Stimulated activated CD4-positive, alpha-beta T cell treated with anti-CD3 and anti-CD28 coated beads, Interleukin-2, amount 100 ng/mL, for 24 hours (primary cell): ENCODE measurements around the gene MAML1.
A peak's percentile ranks its signal among the peaks of the same experiment; 100 is the strongest.
"Not testable (repeated sequence)": the region's sequence is repeated elsewhere in the genome, so short reads cannot be mapped to it uniquely, and the experiment has no call there.

Experiments
- DNase-seq, 2 donors: peaks; one replicate each; pipeline ENCODE4 v3.0.0-alpha.2; 2020

Gene MAML1

DNA sequence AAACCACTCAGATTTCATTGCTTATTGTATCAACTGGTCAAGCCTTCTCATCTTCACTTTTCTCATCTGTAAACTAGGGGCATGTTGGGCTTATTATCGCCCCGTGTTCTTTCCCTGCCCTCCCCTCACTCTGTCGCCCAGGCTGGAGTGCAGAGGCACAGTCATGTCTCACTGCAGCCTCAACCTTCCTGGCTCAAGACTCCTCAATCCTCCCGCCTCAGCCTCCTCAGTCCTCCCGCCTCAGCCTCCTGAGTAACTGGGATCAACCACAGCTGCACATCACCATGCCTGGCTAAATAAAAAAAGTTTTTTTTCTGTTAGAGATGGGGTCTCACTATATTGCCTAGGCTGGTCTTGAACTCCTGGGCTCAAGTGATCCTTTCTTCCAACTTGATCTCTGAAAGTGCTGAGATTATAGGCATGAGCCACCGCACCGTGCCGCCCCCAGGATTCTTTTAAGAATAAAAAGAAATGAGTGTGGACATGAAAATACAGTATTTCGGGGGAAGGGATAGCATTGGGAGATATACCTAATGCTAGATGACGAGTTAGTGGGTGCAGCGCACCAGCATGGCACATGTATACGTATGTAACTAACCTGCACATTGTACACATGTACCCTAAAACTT, 2.0 kb downstream of the MAML1 start:
- no peak for DNase-seq

DNA sequence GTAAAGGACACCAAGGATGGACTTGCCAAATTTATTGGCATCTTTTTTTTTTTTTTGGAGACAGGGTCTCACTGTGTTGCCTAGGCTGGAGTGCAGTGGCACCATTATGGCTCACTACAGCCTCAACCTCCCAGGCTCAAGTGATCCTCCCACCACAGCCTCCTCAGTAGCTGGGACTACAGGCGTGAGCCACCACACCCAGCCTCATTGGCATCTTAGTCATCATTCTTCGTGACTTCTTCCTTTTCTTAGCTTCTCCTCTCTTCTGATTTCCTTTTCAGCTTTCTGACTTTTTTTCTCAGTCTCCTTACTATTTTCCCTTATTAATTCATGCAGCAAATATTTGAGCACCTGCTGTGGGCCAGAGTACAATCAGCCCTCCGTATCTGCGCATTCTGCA, 6.1 kb downstream of the MAML1 start:
- no peak for DNase-seq

DNA sequence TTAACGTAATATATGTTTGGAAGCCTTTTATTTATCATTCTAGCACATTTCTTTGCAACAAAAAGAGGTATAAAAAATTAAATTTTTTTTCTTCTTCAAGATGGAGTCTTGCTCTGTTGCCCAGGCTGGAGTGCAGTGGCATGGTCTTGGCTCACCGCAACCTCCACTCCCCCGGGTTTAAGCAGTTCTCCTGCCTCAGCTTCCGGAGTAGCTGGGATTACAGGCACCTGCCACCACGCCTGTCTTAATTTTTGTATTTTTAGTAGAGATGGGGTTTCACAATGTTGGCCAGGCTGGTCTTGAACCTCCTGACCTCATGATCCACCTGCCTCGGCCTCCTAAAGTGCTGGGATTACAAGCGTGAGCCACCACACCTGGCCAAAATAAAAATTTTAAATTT, 11.5 kb downstream of the MAML1 start:
- not testable (repeated sequence) for DNase-seq

DNA sequence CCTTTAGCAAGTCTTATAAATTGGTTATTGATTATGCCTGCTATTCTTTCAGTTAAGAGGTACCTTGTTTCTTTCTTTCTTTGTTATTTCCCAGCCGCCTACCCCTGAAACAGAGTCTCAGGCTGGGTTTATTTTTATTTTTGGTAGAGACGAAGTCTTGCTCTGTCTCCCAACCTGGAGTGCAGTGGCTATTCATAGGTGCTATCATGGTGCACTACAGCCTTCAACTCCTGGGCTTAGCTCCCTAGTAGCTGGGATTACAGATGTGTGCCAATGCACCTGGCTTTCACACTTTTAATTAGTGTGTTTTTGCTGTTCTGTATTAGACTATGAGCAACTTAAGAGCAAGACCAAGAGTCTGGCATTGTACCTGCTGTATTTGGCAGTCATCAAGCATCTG, 14.2 kb downstream of the MAML1 start:
- DNase-seq: no peak

DNA sequence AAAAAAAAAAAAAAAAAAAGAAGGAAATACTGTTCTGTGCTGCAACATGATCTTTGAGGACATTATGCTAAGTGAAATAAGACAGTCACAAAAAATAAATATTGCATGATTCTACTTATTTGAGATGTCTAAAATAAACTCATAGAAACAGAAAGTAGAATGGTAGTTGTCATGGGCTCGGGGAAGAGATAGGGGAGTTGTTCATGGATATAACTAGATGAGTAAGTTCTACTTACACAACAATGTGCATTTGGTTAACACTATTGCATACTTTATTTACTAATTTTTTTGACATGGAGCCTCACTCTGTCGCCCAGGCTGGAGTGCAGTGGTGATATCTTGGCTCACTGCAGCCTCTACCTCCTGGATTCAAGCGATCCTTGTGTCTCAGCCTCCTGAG, 15.2 kb downstream of the MAML1 start:
- DNase-seq: no peak

DNA sequence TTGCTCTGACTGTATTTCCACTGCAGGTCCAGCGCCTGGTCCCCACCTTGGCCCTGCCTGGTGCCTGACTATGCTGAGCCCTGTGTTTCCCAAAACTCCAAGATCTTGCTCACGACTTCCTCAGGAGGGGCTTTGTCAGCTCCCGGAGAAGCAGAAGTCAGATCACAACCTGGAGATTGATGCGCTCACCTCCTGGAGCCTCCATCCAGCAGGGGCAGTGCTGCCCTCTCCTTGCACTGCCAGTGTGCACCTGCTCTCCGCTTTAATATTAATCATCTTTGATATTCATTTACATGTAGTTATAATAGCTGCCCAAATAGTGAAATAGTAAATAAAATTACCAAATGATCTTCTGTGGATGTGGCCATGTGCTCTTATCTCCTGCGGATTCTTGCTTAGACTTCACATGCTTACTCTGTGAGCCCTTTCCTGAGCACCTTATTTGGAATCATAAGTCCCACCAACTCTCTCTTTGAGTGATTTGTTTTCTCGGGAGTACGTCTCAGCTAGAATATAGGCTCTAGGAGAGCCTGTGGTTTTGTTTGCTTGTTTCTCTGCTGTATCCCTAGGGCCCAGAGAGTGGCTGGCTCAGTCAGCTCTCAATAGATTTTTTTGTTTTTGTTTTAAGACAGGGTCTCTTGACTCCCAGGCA, 17.4 kb downstream of the MAML1 start:
- no peak for DNase-seq

DNA sequence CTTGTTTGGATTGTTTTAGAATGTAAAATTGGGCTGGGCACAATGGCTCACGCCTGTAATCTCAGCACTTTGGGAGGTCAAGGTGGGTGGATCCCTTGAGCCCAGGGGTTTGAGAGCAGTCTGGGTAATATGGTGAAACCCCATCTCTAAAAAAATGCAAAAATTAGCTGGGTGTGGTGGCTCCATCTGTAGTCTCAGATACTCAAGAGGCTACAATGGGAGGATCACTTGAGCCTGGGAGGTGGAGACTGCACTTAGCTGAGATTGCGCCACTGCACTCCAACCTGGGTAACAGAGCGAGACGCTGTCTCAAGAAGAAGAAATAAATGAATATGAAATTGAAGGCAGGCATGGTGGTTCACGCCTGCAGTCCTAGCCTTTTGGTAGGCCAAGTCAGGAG, 21.3 kb downstream of the MAML1 start:
- DNase-seq: no peak

DNA sequence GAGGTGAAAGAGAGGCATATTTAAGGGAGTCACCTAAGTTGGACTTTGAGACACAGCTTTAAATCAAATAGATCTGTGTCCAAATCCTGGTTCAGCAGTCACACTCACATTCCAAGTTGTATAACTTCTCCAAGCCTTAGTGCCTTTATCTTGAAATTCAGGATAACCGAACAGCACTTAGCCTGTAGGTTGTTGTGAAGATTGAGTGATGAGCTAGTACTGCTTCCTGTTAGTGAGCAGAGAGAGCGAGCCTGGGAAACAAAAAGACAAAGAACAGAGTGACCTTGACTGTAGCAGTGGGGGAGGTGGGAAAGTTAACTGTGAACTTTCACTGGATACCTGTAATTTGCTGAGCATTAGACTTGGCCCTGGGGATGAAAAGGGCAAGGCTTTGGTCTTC, 22.4 kb downstream of the MAML1 start:
- DNase-seq: no peak

DNA sequence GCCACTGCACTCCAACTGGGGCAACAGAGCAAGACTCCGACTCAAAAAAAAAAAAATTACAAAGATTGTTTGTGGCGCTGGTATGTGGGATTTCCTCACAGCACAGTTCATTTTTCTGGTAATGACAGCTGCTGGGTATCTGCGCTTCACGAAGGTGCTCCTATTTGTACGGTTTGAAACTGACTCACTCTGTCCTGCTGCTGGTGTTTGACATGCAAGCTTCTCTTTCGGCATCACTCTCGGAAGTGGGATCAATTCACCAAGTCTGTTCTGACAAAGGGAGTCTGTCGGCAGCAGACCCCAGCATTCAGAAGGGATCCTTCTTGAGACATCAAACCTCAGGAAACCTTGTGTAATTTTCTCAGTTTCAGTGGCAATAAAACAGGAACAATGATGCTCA, 26.3 kb downstream of the MAML1 start:
- DNase-seq: no peak

DNA sequence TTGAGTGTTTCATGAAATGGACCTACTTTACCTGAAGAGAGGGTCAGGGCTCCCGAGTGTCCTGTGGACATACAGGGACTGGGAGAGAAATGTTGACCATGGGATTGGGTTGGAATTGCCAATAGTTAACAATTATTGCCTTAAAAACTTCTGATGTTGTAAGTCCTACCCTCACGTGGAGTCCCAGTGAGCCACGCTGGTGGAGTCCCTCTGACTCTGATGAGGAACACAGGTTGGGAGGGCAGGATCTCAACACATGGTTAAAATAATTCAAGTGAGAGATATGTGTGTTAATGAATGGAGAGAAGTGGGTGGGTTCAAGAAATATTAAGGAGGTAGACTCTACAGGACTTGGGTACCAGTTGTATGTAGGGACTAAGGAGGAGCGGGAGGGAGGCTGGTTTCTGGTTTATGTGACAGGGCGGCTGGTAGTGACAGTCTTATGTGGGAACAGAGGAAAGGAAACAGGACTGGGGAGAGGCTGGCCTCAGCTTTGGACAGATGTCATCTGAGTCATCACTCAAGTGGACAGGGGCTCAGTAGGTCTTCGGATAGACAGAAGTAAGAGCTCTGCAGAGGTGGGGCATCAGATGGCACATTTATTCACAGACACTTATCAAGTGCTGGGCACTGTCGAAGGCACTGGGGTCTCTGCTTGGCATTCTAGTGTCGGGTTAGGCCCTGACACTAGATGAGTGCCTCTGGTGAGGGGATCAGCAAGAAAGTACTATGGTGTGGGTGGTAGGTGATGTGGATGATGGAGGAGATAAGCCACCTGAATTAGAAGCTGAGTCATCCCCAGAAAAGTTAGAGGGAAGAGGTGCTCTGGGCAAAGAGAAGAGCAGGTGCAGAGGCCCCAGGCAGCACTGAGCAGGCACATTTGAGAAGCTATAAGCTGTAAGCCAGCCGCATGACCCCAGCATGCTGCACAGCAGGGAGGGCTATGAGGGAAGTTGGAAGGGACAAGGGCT, 27.2 kb downstream of the MAML1 start:
- DNase-seq: peak; percentile 20 to 35

DNA sequence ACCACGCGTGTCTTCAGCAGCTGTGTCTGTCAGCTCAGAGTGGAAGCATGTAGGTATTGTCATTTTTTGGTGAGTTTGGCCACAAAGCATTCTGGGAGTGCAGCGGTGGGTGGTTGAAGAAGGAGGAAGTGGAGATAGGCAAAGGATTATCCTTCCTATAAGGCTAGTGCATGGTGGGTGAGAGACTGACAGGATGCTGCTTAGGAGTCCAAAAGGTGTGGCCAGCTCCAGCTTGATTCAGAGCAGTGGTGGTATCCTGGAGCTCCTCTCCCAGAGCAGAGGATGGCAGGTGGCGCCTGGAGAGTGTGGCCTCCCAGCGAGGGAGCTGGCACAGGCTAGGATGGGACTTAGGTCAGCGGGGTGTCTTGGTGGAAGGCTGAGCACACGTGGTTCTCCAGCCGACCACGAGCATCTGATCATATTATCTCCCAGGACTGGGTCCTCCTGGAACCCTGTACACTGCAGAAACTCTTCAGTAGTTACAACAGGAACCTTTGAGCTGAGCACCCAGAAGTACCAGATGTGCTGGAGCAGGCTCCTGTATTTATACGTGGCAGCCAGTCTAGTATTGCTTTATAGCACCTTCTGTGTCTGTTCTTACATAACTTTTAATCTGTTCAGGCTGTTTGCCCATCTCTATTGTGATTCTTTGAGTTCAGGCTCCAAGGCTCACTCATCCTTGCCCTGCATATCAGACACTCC, 29.6 kb downstream of the MAML1 start:
- DNase-seq: no peak

DNA sequence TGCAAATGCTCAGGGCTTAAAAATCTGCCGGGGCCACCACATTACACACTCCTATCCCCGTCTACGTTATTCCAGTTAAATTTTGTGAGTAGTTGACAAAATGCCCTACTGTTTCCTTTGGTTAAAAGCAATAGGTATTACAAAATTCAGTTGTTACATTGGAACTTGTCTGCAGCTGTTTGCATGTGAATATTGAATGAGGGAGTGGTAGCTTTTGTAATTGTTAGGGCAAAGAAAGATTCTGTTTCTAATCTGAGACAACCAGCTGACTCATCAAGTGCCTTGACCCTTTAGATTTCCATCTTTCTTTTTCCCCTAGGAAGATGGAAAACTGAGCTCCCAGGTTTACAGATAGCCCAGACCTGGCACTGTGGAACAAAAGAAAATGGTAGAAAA, 30.2 kb downstream of the MAML1 start:
- no peak for DNase-seq

DNA sequence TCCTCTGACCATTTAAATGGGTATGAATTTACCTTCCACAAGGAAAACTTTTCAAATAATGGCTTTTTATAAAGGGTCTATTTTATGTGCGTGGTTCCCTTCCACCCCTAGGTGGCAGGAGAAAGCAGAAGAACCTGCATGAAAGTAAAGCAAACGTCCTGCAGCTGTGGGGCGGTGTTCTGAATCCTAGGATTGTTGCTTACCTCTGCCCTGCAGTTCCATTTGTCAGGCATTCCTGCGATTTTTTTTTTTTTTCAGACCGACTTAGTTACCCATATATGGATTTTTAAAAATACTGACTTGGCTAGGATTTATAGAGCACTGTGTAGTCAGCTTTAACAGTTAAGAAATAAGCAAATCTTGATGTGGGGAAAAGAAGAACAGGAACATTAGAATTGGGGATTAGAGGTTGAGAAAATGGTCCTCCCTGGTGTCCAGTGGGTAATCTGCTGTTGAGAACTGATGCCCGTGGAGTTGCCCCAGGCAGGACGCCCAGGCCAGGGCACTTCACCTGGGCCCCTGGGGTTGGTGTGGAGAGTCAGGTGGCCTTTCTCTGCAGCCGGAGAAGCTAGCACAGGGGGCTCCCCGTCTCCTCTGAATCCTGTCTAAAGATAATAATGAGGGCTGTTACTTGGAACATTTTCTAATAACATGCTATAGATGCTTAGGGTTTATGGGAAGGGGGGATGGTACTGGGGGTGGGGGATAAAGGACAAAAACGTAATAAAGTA, 30.8 kb downstream of the MAML1 start:
- peak; percentile 47 to 54 for DNase-seq

DNA sequence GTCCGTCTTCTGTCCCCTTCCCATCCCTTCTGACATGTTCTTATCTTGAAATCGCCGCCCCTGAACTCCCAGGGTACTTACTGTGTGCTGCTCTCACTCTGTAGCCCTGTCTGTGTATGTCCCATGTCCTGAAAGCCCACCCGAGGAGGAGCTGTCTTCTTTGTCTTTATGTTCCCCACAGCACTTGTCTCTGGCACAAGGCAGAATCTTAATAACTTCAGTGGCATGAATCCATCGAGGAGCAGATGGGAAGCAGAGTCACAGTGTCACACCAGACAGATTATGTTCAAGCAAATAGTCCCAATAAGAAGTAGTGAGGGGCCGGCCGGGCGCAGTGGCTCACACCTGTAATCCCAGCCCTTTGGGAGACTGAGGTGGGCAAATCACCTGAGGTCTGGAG, 31.4 kb downstream of the MAML1 start:
- no peak for DNase-seq

DNA sequence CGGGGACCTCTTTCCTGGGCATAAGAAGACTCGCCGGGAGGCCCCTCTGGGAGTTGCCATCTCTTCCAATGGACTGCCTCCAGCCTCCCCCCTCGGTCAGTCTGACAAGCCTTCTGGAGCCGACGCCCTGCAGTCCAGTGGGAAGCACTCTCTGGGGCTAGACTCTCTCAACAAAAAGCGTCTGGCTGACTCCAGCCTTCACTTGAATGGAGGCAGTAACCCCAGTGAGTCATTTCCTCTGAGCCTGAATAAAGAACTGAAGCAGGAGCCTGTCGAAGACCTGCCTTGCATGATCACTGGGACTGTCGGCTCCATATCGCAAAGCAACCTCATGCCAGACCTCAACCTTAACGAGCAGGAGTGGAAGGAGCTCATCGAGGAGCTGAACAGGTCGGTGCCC, 32.8 kb downstream of the MAML1 start:
- DNase-seq: no peak

DNA sequence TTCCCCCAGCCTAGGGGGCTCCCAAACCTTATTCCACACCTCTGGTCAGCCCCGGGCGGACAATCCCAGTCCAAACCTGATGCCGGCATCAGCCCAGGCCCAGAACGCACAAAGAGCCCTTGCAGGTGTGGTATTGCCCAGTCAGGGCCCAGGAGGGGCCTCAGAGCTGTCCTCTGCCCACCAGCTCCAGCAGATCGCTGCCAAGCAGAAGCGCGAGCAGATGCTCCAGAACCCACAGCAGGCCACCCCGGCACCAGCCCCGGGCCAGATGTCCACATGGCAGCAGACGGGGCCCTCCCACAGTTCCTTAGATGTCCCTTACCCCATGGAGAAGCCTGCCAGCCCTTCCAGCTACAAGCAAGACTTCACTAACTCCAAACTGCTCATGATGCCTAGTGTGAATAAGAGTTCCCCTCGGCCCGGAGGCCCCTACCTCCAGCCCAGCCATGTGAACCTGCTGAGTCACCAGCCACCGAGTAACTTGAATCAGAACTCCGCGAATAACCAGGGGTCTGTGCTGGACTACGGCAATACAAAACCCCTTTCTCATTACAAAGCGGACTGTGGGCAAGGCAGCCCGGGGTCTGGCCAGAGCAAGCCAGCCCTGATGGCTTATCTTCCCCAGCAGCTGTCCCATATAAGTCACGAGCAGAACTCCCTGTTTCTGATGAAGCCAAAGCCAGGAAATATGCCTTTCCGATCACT, 33.6 kb downstream of the MAML1 start:
- DNase-seq: no peak

DNA sequence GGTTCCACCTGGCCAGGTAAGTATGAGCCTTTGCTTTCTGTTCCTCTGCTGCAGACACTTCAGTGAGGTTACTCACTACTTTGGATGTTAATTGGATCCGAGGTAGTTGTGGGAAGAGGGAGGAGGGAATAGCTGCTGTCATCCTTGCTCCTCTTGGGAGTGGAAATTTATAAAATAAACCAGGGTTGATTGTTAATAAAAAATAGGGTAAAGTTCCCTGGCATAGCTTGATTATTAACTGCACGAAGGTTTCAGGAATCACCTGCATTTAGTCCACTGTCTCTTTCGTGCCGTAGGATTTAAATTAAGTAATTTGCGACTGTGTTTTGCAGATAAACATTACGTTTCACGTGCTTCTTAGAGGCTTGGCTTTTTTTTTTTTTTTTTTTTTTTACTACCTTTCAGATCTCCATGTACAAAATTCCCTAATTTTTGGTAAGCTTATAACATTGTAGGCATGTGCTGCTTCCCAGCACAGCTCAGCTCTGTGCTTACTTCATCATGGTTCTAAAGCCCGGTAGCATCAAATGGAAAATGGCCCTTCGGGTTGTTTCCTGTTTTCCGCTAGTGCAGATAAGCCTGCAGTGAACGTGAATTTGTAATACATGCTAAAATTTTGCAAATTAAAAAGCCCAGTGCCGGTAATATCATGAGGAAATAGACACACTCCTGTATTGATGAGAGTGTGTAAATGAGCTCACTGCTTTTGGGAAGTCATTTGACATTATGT, 34.3 kb downstream of the MAML1 start:
- DNase-seq: no peak

DNA sequence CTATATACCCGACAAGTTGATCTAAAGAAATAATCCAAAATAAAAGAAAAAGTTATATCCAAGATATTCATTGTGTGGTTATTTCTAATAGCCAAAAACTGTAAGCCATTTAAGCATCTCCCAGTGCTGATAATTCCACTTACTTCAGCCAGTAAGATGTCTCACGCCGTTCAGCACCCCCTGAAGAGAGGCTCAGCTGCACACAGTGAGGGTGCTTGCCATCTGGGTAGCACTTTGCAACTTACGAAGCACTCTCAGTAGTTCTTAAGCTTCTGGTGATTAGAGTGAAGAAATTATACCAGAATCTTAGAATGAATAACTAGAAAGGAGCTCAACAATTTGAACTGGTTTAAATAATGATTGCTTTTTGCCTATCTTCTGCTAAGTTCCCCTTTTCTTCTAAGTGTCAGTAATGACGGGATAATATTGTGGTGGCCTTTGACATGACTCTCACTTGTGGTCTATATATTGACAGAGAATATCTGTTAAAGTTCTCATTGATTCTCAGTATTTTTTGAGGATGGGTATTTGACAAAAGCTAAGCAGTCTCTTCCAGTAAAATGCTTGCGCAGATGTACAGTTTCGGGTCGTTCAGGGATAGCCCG, 35.0 kb downstream of the MAML1 start:
- no peak for DNase-seq

DNA sequence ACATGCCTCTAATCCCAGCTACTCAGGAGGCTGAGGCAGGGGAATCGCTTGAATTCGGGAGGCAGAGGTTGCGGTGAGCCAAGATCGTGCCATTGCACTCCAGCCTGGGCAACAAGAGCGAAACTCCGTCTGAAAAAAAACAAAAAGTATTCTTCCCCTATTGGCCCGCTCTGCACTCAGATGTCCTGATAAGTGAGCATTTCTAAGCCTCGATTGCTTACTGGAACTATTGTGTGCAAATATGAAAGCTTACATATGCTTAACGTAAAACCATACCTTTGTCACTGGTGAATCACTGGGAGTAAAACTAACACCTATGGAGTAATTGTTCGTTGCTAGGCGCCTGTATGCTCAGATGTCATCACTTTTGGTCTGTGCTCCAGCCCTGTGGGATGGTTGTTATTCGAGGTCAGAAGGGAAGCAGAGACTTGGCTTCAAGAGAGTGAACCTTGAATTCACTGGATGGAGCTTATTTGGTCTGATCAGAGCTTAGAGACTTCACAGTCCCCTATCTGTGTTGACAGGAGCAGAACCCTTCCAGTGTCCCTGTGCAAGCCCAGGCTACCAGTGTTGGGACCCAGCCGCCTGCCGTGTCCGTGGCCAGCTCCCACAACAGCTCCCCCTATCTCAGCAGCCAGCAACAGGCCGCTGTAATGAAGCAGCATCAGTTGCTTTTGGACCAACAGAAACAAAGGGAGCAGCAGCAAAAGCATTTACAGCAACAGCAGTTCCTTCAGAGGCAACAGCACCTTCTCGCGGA, 35.9 kb downstream of the MAML1 start:
- DNase-seq: no peak

DNA sequence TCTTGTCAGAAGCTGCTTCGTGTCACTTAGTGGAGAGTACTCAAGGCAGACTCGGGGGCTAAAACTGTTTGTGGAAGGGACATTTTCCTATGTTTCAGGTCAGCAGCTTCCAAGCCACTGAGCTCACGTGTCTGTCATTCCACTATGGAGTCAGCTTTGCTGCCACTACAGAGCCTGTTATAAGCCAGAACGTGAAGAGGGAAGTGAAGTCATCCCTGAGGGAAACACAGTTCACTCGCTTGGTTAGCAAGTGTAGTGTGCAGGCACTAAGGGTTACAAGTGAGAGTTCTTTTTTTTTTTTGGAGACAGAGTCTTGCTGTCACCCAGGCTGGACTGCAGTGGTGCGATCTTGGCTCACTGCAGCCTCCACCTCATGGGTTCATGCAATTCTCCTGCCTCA, 36.6 kb downstream of the MAML1 start:
- DNase-seq: no peak
